ENCODE results near the gene WSB2. TPM values are rescaled to one million over a fixed set of nuclear protein-coding genes. Genes with fewer than 3 reads are reported as not detected.
"Not testable (repeated sequence)": the region's sequence is repeated elsewhere in the genome, so short reads cannot be mapped to it uniquely, and the experiment has no call there.

The WSB2 gene
- total and polyA plus RNA-seq, 2 experiments from 2014 or later, result 51.5 to 86.2 TPM

- no peaks in the 10 kb centered on the region for H3K9me3 ChIP-seq (ENCODE audit: low read depth)
- H3K4me3 ChIP-seq, result no peak overlapping the region
- H3K79me2 ChIP-seq, result peaks cover 15% of the 10 kb centered on the region
- no peak for DNase-seq (ENCODE audit: low spot score)
- TF ChIP-seq, protein P1, sequence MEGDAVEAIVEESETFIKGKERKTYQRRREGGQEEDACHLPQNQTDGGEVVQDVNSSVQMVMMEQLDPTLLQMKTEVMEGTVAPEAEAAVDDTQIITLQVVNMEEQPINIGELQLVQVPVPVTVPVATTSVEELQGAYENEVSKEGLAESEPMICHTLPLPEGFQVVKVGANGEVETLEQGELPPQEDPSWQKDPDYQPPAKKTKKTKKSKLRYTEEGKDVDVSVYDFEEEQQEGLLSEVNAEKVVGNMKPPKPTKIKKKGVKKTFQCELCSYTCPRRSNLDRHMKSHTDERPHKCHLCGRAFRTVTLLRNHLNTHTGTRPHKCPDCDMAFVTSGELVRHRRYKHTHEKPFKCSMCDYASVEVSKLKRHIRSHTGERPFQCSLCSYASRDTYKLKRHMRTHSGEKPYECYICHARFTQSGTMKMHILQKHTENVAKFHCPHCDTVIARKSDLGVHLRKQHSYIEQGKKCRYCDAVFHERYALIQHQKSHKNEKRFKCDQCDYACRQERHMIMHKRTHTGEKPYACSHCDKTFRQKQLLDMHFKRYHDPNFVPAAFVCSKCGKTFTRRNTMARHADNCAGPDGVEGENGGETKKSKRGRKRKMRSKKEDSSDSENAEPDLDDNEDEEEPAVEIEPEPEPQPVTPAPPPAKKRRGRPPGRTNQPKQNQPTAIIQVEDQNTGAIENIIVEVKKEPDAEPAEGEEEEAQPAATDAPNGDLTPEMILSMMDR (IDR thresholded peaks at IDR 0.05; ENCODE audit: poor library complexity), result no peak
- TF ChIP-seq EZH2phosphoT487 (IDR thresholded peaks at IDR 0.05; ENCODE audit: low read depth, severe bottlenecking, unreplicated experiment), result no peak
- no peak for TF ChIP-seq EZH2 (IDR thresholded peaks at IDR 0.05; ENCODE audit: borderline replicate concordance)
- no peaks in the 10 kb centered on the region for H3K27me3 ChIP-seq
- no peak overlapping the region for H2AFZ ChIP-seq
- peaks cover 5% of the 10 kb centered on the region for H3K4me1 ChIP-seq (ENCODE audit: insufficient read depth)
- no peaks in the 10 kb centered on the region for H3K36me3 ChIP-seq (replicated peaks; ENCODE audit: insufficient read depth, low read depth)
- no peak overlapping the region for H3K4me2 ChIP-seq
- H3K27ac ChIP-seq, result no peak overlapping the region
- H3K9me2 ChIP-seq (replicated peaks; ENCODE audit: insufficient read depth), result no peaks in the 10 kb centered on the region
- 79% methylated on average over 3 of the region's 3 CpGs for WGBS (ENCODE audit: low lambda C conversion rate, missing lambda C conversion rate)
- H4K20me1 ChIP-seq (ENCODE audit: insufficient read depth, poor library complexity, severe bottlenecking), result no peaks in the 10 kb centered on the region
Measured at GRCh38 chr12:118013283-118013682, 47.7 kb downstream of the WSB2 start.

DNA sequence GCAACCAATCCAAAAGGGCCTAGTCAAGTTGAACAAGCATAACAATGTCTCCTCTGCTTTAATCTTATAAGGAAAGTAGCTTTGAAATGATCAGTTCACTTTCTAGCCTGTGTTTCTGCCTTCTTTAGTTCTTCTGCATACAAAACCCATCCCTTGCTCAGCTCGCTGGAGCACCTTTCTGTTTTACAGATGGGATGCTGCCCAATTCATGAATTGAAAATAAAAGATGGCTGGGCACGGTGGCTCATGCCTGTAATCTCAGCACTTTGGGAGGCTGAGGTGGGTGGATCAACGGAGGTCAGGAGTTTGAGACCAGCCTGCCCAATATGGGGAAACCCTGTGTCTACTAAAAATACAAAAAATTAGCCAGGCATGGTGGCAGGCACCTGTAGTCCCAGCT is 49.0 kb downstream of the WSB2 start:
- H4K20me1 ChIP-seq (ENCODE audit: insufficient read depth, poor library complexity, severe bottlenecking), result no peaks in the 10 kb centered on the region
- H3K9me3 ChIP-seq (ENCODE audit: low read depth), result no peaks in the 10 kb centered on the region
- H3K4me1 ChIP-seq (ENCODE audit: insufficient read depth), result no peaks in the 10 kb centered on the region
- no peaks in the 10 kb centered on the region for H3K9me2 ChIP-seq (replicated peaks; ENCODE audit: insufficient read depth)
- DNase-seq (ENCODE audit: low spot score), result no peak
- WGBS (ENCODE audit: low lambda C conversion rate, missing lambda C conversion rate), result 93% methylated on average over 3 of the region's 3 CpGs
- H3K4me2 ChIP-seq, result no peak overlapping the region
- no peaks in the 10 kb centered on the region for H3K27me3 ChIP-seq
- H3K27ac ChIP-seq, result no peak overlapping the region
- H2AFZ ChIP-seq, result no peak overlapping the region
- H3K36me3 ChIP-seq (replicated peaks; ENCODE audit: insufficient read depth, low read depth), result no peaks in the 10 kb centered on the region
- H3K4me3 ChIP-seq, result no peak overlapping the region
- TF ChIP-seq EZH2 (IDR thresholded peaks at IDR 0.05; ENCODE audit: borderline replicate concordance), result no peak
- TF ChIP-seq, protein P1 (IDR thresholded peaks at IDR 0.05; ENCODE audit: poor library complexity), result no peak
- no peak for TF ChIP-seq EZH2phosphoT487 (IDR thresholded peaks at IDR 0.05; ENCODE audit: low read depth, severe bottlenecking, unreplicated experiment)
- peaks cover 3% of the 10 kb centered on the region for H3K79me2 ChIP-seq

GRCh38 chr12:118011377-118011776 is 49.6 kb downstream of the WSB2 start:
- 95% methylated on average over 3 of the region's 3 CpGs for WGBS (ENCODE audit: low lambda C conversion rate, missing lambda C conversion rate)
- no peak for TF ChIP-seq EZH2 (IDR thresholded peaks at IDR 0.05; ENCODE audit: borderline replicate concordance)
- TF ChIP-seq EZH2phosphoT487 (IDR thresholded peaks at IDR 0.05; ENCODE audit: low read depth, severe bottlenecking, unreplicated experiment), result no peak
- TF ChIP-seq, protein P1 (IDR thresholded peaks at IDR 0.05; ENCODE audit: poor library complexity), result no peak
- Histone ChIP-seq H4K20me1 (ENCODE audit: insufficient read depth, poor library complexity, severe bottlenecking) (no peaks in the 10 kb centered on the region), H2AFZ (no peak overlapping the region), H3K9me3 (ENCODE audit: low read depth) (no peaks in the 10 kb centered on the region), H3K4me2 (no peak overlapping the region), H3K27ac (no peak overlapping the region), H3K36me3 (replicated peaks; ENCODE audit: insufficient read depth, low read depth) (no peaks in the 10 kb centered on the region), H3K27me3 (no peaks in the 10 kb centered on the region), H3K9me2 (replicated peaks; ENCODE audit: insufficient read depth) (no peaks in the 10 kb centered on the region), H3K4me1 (ENCODE audit: insufficient read depth) (no peaks in the 10 kb centered on the region), H3K79me2 (no peaks in the 10 kb centered on the region), H3K4me3 (no peak overlapping the region)
- DNase-seq (ENCODE audit: low spot score), result no peak

DNA sequence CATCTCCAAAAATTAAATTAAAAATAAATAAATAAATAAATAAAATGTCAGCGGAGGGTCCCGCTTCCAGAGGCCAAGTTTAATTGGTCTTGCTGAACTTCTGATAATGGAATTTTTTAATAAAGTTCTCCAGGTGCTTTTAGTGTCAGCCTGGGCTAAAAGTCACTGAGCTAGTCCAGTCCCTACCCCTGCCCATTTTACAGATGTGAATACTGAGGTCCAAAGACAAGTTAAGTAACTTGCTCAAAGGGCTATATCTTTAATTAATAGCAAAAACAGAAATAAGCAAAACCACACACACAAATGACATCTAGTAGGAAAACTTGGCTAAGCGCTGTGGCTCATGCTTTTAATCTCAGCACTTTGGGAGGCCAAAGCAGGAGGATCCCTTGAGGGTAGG is 50.1 kb downstream of the WSB2 start:
- WGBS (ENCODE audit: low lambda C conversion rate, missing lambda C conversion rate), result 100% methylated on average over 3 of the region's 3 CpGs
- H3K27me3 ChIP-seq, result no peaks in the 10 kb centered on the region
- H4K20me1 ChIP-seq (ENCODE audit: insufficient read depth, poor library complexity, severe bottlenecking), result no peaks in the 10 kb centered on the region
- no peaks in the 10 kb centered on the region for H3K4me1 ChIP-seq (ENCODE audit: insufficient read depth)
- H3K27ac ChIP-seq, result no peak overlapping the region
- no peaks in the 10 kb centered on the region for H3K9me3 ChIP-seq (ENCODE audit: low read depth)
- H3K4me3 ChIP-seq, result no peak overlapping the region
- H3K36me3 ChIP-seq (replicated peaks; ENCODE audit: insufficient read depth, low read depth), result no peaks in the 10 kb centered on the region
- H3K4me2 ChIP-seq, result no peak overlapping the region
- no peak overlapping the region for H2AFZ ChIP-seq
- H3K79me2 ChIP-seq, result no peaks in the 10 kb centered on the region
- TF ChIP-seq EZH2phosphoT487 (IDR thresholded peaks at IDR 0.05; ENCODE audit: low read depth, severe bottlenecking, unreplicated experiment), result no peak
- no peak for TF ChIP-seq EZH2 (IDR thresholded peaks at IDR 0.05; ENCODE audit: borderline replicate concordance)
- TF ChIP-seq, protein P1 (IDR thresholded peaks at IDR 0.05; ENCODE audit: poor library complexity), result no peak
- no peaks in the 10 kb centered on the region for H3K9me2 ChIP-seq (replicated peaks; ENCODE audit: insufficient read depth)
- no peak for DNase-seq (ENCODE audit: low spot score)

GRCh38 chr12:117999806-118000205 is 61.2 kb downstream of the WSB2 start:
- H3K36me3 ChIP-seq (replicated peaks; ENCODE audit: insufficient read depth, low read depth); H3K4me3 ChIP-seq; H3K79me2 ChIP-seq; H3K9me3 ChIP-seq (ENCODE audit: low read depth); H3K27ac ChIP-seq; H3K4me1 ChIP-seq (ENCODE audit: insufficient read depth); H3K27me3 ChIP-seq; H4K20me1 ChIP-seq (ENCODE audit: insufficient read depth, poor library complexity, severe bottlenecking); H3K4me2 ChIP-seq; H3K9me2 ChIP-seq (replicated peaks; ENCODE audit: insufficient read depth); DNase-seq (ENCODE audit: low spot score); H2AFZ ChIP-seq: not testable (repeated sequence)
- 73% methylated on average over 2 of the region's 2 CpGs for WGBS (ENCODE audit: low lambda C conversion rate, missing lambda C conversion rate)
